ENCODE measurements around the gene FCRLB. TPM values are rescaled to one million over a fixed set of nuclear protein-coding genes. Genes with fewer than 3 reads are reported as not detected.
A peak's percentile ranks its signal among the peaks of the same experiment; 100 is the strongest.

Gene FCRLB
- total RNA-seq, 4 donors from 2014 or later, result 0.65 to 2.2 (median 0.98) TPM

DNA sequence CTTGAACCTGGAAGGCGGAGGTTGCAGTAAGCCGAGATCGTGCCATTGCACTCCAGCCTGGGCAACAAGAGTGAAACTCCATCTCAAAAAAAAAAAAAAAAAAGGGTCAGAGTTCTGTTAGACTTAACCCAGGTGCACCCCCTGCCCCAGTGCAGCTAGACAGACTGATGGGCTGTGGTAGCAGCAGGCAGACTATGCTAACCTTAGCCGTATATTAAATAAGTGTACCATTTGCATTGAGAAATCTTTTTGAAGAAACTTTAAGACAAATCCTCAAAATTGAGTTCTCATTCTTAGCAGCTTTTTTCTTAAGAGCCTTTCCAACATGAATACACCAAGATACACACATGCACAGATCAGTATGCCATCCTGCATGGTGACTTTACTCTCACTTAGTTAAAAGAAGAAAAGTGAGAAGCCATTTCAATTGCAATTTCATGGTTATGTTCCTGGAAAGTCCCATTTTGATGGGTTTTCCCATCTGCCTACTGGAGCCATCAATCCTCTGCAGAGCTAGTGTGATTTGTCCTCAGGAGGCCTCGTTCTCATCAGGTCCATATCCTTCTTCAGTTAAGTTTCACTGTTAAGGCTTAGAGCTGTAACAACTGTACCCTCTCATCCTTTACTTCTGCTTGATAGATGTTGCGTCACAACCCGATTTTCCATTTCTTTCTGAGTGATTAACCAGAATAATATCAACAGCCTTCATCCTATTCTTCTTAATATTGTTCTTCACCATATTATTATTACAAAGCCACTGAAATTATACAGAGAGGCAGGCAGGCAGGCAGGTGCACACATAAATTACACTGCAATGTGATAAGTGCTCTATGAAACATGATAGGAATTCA lies 7.3 kb downstream of the FCRLB start:
- TF ChIP-seq, protein P1, sequence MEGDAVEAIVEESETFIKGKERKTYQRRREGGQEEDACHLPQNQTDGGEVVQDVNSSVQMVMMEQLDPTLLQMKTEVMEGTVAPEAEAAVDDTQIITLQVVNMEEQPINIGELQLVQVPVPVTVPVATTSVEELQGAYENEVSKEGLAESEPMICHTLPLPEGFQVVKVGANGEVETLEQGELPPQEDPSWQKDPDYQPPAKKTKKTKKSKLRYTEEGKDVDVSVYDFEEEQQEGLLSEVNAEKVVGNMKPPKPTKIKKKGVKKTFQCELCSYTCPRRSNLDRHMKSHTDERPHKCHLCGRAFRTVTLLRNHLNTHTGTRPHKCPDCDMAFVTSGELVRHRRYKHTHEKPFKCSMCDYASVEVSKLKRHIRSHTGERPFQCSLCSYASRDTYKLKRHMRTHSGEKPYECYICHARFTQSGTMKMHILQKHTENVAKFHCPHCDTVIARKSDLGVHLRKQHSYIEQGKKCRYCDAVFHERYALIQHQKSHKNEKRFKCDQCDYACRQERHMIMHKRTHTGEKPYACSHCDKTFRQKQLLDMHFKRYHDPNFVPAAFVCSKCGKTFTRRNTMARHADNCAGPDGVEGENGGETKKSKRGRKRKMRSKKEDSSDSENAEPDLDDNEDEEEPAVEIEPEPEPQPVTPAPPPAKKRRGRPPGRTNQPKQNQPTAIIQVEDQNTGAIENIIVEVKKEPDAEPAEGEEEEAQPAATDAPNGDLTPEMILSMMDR (IDR thresholded peaks at IDR 0.05), result no peak
- ATAC-seq (ENCODE audit: low FRiP score), result no peak
- DNase-seq (ENCODE audit: low spot score), result no peak

- ATAC-seq (ENCODE audit: low FRiP score), result no peak
- no peak for DNase-seq (ENCODE audit: low spot score)
- TF ChIP-seq, protein P1 (IDR thresholded peaks at IDR 0.05), result no peak
Observed at GRCh38 chr1:161730050-161730564, 8.8 kb downstream of the FCRLB start.

DNA sequence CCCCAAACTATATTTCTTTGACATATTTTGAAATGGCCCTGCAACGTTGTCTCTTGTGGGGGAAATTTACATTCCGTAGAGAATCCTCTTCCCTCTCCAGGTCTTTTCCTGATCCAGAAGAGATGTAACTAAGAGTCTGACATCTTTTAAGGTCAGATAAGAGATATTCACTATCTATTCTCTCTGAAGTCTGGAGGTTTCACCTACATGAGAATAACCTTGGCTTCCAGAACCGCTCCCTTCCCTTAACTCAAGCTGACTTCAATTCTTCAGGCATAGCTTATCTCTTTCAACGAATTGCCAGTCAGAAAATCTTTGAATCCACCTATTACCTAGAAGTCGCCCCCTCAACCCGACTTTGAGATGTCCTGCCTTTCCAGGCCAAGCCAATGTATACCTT lies 9.9 kb downstream of the FCRLB start:
- TF ChIP-seq, protein P1 (IDR thresholded peaks at IDR 0.05), result no peak
- no peak for DNase-seq (ENCODE audit: low spot score)

DNA sequence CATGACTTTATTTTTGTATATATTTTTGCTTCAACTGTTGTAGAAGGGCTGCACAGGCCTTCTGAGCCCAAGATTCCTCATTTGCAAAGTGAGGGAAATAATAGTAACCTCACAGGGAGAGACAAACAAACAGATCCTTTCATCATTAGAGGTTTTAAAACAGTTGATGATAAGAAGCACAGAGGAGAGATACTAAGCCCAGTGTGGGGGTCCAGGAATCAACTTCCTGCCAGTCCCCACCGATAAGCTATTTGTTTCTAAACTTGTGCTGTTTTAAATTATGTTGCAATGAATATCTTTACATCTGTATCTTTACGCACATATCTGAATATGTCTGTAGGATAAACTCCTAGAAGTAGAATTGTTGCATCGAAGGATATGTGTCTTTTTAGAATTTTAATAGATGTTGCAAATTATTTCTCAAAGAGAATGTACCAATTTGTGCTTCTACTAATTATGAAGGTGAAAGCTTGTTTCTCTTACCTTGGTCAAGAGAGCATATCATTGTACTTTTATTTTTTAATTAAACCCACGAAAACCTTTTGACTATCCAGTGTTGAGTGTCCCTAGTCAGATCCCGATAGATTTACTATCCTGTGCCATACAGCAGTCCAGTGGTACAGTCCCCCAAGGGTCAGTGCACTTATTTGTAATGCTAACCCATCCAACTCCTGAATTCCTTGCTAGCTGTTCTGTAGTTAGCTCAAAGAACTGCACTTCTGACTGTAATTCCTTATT lies 10.8 kb downstream of the FCRLB start:
- DNase-seq (ENCODE audit: low spot score) (no peak), ATAC-seq (ENCODE audit: low FRiP score) (no peak)
- TF ChIP-seq, protein P1 (IDR thresholded peaks at IDR 0.05), result no peak

More for the DNA sequence above, 9.9 kb downstream of the FCRLB start:
- ATAC-seq (ENCODE audit: low FRiP score), result no peak

GRCh38 chr1:161733526-161733925 lies 12.2 kb downstream of the FCRLB start:
- TF ChIP-seq, protein P1 (IDR thresholded peaks at IDR 0.05), result no peak
- DNase-seq (ENCODE audit: low spot score) (no peak), ATAC-seq (ENCODE audit: low FRiP score) (peak; percentile 72)

DNA sequence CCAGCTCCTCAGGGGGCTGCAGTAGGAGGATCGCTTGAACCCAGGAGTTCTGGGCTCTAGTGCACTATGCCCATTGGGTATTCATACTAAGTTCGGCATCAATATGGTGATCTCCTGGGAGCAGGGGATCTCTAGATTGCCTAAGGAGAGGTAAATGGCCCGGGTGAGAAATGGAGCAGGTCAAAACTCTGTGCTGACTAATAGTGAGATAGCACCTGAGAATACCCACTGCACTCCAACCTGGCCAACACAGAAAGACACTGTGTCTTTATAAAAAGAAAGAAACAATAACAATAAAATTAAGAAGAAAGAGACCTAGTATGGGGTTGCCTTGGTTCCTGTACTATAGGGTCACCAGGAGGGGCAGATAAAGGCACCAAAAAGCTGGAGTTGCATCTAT lies 14.5 kb downstream of the FCRLB start:
- TF ChIP-seq, protein P1 (IDR thresholded peaks at IDR 0.05), result no peak
- DNase-seq (ENCODE audit: low spot score) (no peak), ATAC-seq (ENCODE audit: low FRiP score) (no peak)

All from omental fat pad (tissue), 4 donors.